Fibroblast of skin of left quadriceps (primary cell): ENCODE measurements around the gene CENPB.
"Not testable (repeated sequence)": the region's sequence is repeated elsewhere in the genome, so short reads cannot be mapped to it uniquely, and the experiment has no call there.

Source experiments
- DNase-seq, 2 experiments: peaks; one replicate each; pipeline ENCODE4 v3.0.0-alpha.2; 2013; ENCODE audit warnings: low read depth in 2 of 2

CENPB gene

DNA sequence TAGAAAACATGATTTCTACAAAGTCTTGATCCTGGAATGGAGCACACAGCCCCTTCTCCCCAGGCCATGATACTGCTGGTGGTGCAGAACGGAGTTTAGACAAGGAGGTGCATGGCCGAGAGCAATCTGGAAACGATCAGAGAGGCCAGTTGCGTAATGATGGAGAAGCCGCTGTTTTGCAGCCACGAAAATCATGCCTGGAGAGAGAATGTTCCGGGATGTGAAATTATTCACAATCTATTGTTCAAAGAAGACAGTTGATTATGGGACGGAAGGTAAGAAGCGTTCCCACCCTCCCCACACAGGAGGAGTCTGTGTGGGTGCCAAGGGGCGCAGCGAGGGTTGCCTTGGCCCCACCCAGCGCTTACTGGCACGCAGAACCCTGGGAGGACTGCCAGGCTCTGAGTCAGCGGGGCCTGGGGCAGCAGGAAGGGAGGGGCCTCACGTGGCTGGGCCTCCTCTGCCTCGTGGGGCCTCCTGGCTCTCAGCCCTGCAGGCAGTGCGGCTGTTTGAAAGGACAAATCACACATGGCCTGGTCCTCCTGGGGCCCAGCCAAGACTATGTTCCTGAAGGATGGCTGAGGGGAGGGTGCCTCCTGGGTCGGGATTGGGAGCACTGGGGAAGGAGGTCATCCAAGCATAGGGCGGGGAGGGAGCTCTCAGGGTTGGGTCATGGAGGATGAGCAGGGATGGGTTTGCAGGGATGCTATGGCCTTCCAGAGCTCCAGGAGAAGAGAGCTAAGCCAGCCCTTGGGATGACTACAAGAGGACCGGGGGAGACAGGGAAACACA, 25.1 kb upstream of the CENPB start:
- DNase-seq = peak; percentile 99

DNA sequence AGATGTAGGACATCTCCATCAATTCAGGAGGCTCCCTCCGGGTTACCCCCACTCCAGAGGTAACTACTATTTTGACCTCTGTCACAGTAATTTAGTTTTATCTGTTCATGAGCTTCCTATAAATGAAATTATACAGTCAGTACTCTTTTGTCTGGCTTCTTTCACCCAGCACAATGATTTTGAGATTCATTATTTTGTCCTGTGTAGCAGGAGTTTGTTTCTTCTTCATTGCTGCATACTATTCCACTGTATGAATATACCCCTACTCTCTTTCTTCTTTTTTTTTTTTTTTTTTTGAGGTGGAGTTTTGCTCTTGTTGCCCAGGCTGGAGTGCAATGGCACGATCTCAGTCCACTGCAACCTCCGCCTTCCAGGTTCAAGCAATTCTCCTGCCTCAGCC, 22.0 kb upstream of the CENPB start:
- no peak for DNase-seq

DNA sequence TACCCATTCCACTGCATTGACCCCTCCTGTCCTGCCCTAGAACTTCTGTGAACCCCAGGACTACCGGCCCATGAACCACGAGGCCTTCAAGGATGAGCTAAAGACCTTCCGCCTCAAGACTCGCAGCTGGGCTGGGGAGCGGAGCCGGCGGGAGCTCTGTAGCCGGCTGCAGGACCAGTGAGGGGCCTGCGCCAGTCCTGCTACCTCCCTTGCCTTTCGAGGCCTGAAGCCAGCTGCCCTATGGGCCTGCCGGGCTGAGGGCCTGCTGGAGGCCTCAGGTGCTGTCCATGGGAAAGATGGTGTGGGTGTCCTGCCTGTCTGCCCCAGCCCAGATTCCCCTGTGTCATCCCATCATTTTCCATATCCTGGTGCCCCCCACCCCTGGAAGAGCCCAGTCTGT, 18.2 kb upstream of the CENPB start:
- DNase-seq = no peak

DNA sequence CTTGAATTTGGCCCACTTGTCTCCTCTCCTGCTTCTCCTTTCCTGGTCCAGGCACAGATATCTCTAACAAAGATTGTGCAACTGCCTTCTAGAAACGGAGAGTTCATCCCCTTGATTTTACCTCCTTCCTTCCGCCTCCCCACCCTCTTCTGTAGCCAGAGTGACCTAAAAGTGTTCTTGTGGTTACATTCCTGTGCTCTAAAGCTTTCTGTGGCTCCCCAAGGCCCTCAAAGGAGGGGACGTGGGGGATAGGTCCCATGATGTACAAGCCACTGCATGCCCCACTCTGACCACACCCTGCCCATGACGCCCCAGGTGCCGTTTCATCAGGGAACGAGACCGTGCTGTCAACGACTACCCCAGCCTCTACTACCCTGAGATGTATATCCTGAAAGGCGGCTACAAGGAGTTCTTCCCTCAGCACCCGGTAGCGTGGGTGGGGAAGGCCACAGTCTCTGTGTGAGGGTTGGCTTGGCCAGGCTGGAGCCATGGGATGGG, 17.8 kb upstream of the CENPB start:
- no peak for DNase-seq

DNA sequence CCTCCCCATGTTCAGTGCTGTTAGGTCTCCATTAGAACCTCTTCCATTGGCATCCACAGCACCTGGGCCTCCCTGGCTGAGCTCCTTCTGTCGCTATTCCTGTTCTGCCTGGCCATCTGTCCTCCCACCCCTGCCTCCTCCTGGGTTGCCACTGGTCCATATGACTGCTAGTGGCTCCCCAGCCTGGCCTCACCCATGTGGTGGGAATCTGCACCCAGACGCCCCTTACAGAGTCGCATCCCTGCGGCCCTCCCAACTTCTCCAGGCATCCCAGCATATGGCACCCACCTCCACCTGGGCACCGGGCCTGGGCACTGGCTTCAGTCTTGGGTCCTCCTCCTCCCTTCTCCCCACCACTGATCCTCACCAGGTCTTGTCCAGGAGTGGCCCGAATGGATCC, 17.3 kb upstream of the CENPB start:
- no peak for DNase-seq

DNA sequence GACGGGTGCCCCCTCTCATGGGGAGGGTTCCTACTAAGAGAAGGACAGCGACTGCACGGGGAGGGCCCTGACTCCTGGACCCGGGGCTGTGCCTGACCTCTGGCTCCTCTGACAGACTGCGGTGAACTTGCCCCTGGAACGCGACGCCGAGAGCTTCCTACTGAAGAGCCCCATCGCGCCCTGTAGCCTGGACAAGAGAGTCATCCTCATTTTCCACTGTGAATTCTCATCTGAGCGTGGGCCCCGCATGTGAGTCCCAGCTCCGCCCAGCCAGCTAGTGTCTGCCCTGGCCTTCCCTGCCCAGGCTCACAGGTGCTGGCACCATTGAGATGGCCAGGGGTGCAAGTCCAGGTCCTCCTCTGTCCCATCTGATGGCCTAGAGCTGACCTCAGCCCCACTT, 16.7 kb upstream of the CENPB start:
- DNase-seq = no peak

DNA sequence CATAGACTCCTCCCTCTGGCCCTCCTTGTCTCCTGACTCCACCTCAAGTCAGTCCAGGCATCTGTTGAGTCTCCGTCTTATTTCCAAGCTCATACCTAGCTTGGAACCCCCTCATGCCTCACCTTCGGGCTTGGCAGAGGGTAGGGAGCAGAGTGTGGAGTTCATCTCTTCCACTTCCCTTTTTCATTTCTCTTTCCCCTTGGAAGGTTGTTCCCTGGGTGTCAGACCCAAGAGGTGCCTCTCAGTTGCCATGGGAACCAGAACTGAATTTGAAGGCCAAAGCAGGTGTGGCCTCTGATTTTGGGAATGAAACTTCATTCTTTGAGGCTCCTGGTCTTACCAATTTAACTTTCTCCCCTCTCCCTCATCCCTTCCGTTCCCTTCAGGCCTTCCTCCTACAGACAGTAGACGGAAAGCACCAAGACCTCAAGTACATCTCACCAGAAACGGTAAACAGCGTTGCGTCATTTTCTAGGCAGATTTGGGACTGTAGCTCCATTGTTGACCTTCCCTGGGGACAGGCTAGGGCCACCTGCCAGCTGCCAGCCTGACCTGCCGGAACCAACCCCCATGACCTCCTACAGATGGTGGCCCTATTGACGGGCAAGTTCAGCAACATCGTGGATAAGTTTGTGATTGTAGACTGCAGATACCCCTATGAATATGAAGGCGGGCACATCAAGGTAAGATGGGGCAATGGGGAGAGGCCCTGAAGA, 16.1 kb upstream of the CENPB start:
- DNase-seq = no peak

DNA sequence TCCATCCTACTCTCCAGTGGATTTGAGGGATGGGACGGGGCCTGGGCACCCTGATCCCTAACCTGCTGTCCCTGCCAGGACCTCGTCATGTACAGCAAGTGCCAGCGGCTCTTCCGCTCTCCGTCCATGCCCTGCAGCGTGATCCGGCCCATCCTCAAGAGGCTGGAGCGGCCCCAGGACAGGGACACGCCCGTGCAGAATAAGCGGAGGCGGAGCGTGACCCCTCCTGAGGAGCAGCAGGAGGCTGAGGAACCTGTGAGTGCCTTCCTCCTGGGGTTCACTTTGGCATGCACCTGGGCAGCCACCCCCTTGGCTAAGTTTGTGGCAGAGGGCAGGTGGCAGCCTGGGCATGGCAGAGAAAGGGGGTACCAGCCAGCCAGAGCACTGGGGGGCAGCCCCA, 15.3 kb upstream of the CENPB start:
- no peak for DNase-seq

DNA sequence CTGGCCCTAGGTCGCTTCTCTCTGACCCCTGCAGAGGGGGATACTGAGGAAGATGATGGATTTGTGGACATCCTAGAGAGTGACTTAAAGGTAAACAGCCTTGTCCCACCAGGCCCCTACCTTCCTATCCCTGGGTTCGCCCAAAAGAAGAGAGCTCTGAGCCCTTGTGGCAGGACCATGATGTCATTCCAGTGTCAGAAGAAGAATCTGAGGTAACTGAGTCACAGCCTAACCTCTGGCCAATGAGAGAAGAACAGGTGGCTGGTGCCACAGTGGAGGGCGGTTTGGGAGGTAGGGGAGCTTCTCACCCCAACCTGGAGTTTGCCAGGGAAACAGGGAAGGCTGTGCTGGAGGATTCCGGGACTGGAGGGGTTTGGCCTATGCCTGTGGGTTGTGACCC, 14.8 kb upstream of the CENPB start:
- DNase-seq = no peak

DNA sequence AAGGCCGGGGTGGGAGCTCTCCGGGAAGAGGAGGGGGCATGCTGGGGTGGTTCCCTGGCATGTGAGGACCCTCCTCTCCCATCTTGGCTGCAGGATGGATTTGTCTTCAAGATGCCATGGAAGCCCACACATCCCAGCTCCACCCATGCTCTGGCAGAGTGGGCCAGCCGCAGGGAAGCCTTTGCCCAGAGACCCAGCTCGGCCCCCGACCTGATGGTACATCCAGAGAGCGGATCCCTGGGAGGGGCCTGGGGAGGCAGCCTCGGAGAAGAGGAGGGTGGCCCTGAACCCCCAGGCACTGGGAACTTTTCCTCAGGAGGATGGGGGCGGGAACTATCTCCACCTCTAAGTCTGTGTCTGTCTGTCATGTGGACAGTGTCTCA, 14.3 kb upstream of the CENPB start:
- no peak for DNase-seq

DNA sequence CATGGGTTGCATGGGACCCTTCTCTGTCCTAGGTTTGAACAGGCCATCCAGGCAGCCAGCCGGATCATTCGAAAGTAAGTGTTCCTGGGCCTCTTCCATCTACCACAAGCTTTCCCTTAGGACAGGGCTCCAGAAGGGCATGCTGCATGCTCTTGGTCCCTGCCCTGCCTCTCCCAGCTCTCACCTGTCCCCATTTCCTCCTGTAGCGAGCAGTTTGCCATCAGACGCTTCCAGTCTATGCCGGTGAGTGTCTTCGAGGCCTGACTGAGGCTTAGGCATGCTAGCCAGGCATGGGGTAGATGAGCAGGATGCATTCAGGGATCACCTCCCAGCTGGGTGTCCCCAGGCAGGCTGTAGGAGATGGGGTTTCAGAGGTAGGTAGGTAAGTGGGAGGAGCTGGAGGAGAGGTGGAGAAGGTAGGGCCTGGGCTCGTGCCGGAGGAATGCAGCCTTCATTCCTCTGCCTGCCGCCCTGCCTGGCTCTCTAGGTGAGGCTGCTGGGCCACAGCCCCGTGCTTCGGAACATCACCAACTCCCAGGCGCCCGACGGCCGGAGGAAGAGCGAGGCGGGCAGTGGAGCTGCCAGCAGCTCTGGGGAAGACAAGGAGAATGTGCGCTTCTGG, 13.8 kb upstream of the CENPB start:
- DNase-seq = no peak

DNA sequence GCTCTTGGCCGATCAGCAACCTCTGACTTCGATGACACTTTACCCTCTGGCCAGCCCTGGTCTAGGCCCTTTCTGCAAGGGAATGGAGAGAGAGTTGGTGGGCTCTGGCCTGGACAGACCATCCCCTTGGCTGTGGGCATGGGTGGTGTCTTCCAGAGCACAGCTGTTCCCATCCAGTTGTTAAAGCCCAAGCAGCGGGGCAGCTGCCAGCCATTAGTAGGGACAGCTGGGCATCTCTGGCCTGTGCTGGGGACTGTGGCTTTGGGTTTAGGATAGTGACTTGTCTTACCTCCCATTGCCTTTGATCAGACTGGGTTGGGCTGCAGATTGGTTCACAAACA, 12.3 kb upstream of the CENPB start:
- DNase-seq = no peak

DNA sequence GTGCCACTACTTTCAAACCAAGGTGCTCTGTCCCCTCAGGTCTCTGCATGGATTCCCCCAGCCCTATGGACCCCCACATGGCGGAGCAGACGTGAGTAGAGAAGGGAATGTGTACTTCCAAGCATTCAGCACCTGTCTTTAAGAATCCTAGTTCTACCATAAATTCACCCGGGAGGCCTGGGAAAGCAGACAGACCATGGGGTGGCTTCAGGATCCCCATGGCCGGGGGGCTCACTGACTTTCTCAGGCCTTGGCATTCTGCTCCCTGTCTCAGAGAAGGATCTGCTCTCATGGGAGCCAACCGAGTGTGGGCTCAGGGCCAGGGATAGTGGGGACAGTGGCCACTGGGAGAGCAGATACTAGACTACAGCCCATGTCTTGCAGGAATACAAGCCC, 11.8 kb upstream of the CENPB start:
- no peak for DNase-seq

DNA sequence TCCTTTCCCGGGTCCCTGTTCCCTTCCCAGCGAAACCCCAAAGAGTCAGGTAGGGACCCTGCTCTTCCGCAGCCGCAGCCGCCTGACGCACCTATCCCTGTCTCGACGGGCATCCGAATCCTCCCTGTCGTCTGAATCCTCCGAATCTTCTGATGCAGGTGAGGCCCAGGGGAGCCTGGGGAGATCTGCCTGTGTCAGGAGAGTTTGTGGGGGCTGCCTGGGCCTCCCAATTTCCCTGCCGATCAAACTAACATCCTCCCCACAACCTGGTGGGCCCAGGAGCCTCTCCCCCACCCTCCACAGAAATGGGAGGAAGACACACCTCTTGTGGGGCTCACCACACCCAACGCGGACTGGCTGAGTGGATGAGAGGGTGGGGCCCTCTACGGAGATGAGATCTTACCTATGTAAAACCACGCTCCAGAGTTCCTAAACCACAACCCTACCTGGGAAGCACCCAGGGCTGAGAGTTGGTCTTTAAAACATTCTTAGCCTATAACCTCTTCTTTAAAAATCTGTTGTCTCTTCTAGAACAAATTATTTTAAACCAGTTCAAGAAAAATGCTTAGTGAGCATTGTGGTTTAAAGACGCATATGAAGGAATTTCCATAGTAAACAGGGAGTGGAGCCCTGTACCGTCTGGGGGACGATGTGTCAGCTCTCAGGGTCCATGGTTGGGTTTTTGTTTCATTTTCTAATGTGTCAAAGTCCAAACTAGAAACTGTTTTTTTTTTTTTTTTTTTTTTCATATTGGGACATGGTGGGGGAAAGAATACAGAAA, 11.2 kb upstream of the CENPB start:
- no peak for DNase-seq

DNA sequence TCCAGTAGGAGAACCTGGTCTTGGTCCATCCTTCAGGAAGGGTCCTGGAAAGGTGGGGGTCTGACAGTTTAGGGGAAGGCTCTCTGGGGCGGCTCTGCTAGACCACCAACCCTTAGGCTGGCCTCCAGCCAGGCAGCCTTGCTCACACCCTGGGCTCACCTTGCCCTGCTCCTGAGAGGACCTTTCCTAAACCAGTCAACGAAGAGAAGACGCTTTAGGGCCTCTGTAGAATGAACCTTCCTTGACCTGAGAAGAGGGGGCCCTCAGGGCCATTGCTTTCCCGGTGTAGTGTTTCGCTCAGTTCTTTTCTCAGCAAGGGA, 10.6 kb upstream of the CENPB start:
- no peak for DNase-seq

DNA sequence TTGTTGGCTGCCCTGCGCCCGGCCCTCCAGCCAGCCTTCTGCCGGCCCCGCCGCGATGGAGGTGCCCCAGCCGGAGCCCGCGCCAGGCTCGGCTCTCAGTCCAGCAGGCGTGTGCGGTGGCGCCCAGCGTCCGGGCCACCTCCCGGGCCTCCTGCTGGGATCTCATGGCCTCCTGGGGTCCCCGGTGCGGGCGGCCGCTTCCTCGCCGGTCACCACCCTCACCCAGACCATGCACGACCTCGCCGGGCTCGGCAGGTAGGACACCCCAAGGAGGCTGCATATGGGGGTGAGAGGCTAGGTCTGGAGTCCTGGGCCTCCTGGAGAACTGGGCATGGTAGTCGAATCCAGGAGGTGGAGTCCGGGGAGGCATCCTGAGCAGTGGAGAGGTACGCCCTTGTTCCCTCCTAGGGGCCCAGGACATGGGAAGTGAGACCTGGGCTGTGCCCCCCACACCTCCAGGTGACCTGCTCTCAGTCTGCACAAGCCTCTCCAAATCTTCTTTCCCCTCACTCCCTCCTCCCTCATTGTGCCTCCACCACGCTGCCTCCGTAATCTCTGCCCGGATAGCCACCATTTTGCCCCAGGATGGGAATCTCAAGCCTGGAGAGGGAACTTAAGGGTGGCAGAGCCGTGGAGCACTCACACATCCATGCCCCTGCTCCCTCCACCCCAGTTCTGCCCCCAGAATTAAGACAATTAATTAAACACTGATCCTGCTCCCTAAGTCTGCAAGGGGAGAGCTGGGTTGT, 10.1 kb upstream of the CENPB start:
- no peak for DNase-seq

DNA sequence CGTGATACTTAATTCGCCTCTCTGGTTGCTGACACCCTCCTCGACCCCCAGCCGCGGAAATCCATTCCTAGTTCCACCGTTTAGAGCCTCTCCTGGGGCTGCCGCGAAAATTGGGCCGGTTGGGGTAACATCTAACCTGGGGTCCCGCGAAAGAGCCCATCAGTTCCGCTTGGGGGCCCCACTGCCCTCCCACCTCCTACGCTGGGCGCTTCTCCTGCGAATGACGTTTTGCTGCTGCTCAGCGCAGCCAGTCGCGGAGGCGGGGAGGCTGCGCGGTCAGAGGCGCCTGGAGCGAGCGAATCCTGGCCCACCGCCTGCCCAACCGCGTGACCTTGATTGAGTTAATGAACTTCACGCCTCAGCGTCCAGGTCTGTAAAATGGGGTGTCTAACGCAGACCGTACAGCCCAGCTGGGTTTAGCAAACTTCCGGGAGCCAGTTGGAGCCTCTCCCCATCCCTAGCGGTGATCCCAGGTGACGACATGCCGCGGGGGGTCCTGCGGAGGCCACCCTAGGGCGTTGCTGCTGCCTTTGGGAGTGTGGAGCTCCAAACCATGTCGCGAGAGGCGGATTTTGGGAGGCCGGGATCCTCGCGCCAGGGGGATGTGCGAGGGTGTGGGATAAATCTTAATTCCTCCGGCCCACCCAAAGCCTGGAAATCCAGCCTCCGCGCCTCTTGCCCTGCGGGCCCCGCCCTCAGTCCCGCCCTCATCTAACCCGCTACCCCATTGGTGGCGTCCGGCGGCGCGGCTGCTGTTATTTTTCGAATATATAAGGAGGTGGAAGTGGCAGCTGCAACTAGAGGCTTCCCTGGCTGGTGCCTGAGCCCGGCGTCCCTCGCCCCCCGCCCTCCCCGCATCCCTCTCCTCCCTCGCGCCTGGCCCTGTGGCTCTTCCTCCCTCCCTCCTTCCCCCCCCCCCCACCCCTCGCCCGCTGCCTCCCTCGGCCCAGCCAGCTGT, 9.2 kb upstream of the CENPB start, which contains the start of gene CDC25B:
Gene CDC25B, plus strand, starts transcription at position 800 of the 958 bp plus-strand sequence. CDS start 222 bp downstream, outside the sequence.
- DNase-seq = peak; percentile 79

DNA sequence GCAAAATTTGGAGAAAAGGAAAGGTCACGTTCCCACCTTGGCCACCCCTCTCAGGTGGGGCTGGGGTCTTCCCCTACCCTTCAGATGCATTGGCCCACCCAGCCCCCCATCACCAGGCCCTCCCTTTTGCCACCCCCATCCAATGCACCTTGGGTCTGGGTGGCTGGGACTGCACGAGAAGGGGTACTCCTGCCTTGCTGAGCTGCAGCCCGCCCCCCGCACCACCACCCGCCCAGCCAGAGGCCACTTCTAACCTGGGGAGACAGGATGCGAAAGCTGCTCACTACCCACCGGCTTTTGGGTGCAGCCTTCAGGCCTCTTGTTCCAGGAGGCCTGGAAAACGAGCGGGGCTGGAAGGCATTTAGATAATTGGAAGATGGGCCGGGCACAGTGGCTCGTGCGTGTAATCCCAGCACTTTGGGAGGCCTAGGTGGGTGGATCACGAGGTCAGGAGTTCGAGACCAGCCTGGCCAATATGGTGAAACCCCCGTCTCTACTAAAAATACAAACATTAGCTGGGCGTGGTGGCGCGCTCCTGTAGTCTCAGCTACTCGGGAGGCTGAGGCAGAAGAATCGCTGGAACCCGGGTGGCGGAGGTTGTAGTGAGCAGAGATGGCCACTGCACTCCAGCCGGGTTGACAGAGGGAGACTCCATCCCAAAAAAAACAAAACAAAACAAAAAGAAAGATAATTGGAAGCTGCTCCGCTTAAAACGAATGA, 8.3 kb upstream of the CENPB start:
- no peak for DNase-seq

DNA sequence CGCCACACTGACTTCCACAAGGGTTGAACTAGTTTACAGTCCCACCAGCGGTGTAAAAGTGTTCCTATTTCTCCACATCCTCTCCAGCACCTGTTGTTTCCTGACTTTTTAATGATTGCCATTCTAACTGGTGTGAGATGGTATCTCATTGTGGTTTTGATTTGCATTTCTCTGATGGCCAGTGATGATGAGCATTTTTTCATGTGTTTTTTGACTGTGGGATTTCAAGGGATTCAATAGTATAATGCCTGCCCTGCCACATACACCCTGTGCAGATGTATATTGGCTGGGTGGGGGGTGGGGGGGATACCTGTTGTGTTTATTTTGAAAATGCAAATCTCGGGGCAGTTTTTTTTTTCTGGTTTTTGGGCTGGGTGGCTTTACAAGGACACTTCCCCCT, 7.6 kb upstream of the CENPB start:
- not testable (repeated sequence) for DNase-seq

DNA sequence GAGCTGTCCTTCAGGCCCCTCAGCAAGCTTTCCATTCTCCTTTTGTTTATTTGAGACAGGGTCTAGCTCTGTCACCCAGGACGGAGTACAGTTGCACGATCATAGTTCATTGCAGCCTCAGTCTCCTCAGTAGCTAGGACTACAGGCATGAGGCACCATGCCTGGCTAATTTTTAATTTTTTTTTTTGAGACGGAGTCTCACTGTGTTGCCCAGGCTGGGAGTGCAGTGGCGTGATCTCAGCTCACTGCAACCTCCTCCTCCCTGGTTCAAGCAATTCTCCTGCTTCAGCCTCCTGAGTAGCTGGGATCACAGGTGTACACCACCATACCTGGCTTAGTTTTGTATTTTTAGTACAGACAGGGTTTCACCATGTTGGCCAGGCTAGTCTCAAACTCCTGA, 2.7 kb upstream of the CENPB start:
- DNase-seq = not testable (repeated sequence)
